NCI-H128 (cell line): ENCODE results near the gene AKAP8L.

ENCODE experiments used
- DNase-seq: peaks from one replicate; lab custom pipeline; 2025; ENCODE audit not compliant: unreplicated experiment; lab: John Stamatoyannopoulos, UW

Gene AKAP8L

DNA sequence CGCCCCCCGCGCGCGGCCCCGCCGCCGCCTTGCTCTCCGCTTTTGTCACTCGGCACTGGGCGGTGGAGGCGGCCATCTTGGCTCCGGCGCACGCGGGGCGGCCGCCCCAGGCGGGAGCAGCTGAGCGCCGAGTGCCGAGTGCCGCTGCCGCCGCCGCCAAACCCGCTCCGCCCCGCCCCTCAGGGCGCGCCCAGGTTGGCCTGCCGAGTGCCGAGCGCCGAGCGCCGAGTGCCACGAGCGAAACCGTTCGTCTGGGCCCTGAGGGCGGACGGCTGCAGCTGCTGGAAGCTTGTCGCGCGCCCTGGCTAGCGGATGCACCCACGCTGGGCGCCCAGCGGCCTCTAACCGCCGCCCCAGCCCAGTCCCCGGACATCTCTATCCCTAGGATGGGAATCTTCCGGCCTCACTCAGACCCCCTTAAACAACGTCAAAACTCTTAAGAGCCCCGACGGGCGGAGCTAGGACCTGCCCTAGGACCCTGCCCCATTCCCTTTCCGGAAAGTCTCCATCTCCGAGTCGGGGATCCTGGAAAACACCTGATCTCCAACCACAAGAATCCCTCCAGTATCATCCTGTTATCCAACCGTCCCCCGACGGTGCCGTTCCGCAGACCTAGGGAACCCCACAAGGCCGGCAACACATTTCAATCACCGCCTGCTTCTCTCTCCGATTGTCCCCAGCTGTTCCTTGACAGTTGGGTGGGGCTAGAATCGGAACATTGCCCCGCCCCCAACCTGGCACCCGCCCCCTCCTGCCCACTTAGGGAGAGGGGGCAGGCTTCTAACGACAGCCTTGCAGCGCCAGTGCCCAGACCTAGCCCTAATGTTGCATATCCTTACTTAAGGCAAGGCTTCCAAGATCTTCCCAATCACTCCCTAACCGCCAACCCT, 14.1 kb upstream of the AKAP8L start:
- DNase-seq = peak; percentile 75

- no peak for DNase-seq
Observed at GRCh38 chr19:15432018-15432494, 13.3 kb upstream of the AKAP8L start.

- DNase-seq = no peak
Observed at GRCh38 chr19:15431396-15432017, 12.7 kb upstream of the AKAP8L start.

DNA sequence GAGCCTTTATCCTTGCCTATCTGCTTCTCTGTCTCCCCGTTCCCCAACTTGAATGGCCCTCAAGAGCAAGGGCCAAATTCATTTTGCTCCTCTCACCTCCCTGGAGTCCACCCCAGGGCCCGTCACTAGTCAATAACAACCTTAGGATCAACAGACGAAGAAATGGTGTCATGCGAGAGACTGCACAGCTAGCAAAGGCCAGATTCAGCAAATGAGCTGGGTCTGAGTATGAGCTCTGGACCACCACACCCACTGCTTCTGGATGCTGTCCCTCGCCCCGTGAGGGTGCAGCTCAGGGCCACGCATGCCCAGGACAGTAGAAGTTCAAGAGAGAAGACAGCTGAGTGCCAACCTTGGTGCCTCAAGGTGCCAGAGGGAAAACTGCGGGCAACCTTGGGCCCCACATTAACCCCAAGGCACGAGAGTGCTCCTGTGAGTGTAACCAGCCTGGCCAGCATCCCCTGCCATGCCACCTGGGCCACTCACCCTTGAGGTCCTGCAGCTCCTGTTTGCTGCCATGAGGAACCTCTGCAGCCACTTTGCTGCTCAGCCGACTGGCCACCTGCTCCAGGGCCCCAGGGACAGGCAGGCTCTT, 11.8 kb upstream of the AKAP8L start:
- no peak for DNase-seq

DNA sequence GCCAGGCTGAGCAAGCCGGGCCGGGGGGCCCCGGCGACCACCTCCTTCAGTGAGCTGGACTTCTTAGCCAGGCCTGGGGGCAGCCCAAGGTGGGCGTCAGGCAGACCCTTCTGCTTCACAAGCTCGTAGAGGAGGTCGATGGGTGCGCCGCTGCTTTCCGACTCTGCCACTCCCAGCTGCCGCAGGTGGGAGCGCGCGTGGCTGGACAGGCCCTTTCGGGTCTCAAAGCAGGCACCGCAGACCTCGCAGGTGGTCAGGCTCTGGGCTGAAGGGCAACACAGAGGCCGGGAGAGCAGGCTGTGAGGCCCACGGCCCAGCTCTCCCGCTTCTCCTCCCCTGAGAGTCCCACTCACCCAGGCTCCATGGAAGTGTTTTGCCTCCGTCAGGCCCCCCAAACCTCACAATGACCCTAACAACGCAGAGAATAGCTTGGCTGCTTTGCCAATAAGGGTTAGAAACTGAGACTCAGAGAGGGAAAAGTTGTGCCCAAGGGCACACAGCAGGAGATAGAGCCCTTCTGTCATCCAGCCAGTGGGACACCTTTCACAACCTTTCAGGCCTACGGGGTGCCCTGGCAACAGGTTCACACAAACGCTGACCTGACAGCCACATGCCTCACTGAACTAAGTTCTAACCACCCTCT, 11.2 kb upstream of the AKAP8L start:
- DNase-seq = no peak

GRCh38 chr19:15428956-15429824, 10.4 kb upstream of the AKAP8L start:
- DNase-seq = no peak

DNA sequence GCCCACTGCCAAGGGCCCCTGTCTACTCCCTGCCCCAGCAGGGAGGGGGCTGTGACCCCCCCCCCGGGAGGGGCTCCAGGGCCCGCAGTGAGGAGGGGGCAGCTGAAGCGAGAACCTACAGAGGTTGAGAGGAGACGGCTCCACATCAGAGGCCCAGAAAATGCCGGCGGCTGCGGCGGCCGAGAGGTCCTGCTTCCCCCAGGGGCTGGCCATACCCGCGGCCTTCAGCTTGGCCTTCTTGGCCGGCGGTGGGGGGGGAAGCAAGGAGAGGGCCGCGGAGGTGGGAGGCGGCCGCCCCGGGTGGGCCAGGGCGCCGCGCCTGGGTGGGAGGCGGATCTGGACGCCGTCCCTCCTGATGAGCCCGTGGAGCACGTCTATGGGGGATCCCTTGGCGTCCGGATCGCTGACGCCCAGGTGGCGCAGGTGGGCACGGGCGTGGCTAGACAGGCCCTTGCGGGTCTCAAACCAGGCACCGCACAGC, 9.2 kb upstream of the AKAP8L start:
- DNase-seq = no peak

DNA sequence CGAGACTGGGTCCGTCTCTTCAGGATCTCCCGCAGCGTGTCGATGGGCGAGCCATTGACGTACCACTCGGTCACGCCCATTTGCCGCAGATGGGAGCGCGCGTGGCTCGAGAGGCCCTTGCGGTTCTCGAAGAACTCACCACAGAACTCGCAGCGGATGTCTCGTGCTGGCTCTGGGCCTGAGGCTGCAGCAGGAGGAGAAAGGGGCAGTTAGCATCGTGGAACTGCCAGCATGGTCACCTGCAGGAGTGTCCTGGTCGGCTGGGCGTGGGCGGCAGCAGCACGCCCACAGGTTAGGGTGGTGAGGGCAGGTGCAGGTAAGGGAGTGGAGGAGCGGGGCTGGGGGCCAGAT, 8.5 kb upstream of the AKAP8L start:
- DNase-seq = no peak

DNA sequence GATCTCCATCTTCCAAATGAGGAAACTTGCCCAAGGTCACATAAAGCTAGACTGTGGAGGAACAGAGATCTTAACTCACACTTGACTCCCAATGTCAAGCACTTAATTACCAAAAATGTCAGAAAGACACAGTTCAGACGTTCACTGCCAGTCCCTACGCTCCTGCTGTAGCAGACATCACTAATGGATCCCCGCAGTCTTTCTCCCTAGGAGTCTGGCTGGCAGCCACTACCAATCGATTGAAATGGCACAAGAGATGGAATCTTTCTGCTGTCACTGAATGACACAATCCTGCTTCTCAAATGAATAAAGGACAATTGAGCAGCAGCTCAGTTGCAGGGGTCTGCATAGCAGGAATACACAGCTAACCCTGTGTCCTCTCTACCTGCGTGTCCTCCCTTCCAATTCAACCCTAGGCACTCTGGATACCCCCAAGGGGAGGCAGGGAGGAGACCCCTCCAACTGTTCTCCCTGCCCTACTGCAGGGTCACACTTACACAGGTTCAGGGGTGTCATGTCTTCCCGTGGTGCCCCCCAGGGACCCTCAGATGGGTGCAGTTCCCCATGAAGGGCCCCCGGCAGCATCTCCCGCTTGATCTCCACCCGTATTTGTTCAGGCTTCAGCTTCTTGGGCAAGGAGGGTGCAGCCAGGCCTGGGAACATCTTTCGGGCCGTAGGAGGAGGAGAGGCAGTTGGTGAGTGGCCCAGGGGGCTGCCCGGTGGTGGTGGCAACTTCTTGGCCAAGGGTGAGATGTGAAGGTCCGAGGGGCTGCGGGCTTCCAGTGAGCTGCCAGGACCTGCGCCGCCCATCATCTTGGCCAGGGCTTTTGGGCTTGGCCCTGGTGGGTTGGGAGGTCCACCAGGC, 7.9 kb upstream of the AKAP8L start:
- DNase-seq = no peak

GRCh38 chr19:15425321-15425950, 6.6 kb upstream of the AKAP8L start:
- DNase-seq = no peak

GRCh38 chr19:15424692-15425272, 6.0 kb upstream of the AKAP8L start:
- no peak for DNase-seq

DNA sequence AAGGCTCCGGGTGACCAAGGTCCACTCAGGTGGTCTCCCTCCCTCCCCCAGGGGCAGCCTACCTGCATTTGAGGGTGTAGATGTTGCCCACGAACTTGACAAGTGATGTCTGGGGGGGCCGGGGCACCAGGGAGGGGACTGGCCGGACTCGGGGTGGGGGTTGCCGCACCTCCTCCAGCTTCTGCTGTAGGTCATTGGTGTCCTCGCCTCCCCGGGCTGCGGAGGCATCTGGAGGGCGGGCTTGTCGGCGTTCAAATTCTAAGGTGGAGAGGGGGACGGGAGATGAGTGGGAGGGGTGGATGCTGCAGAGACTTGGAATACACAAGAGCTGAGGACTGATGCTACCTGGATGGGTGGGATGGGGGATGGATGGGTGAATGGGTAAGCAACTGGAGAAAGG, 5.3 kb upstream of the AKAP8L start:
- no peak for DNase-seq

DNA sequence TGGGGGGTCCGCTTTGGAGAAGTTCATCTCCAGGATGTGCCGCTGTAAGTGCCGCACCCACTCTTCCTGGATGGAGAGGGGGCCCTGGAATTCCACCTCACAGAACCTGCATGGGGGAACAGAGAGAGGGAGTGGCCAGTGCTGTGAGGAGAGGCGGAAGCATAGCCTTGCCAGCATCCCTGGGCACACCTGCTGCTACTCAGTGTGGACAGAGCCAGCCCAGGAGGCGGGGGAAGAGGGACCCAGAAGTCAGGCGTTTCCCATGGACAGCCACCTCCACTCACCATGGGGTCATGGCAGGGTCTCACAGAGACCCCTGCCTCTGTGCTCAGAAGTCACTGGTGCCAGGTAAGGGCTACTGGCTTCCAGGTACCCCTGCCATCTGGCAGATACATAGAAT, 4.3 kb upstream of the AKAP8L start:
- DNase-seq = no peak

DNA sequence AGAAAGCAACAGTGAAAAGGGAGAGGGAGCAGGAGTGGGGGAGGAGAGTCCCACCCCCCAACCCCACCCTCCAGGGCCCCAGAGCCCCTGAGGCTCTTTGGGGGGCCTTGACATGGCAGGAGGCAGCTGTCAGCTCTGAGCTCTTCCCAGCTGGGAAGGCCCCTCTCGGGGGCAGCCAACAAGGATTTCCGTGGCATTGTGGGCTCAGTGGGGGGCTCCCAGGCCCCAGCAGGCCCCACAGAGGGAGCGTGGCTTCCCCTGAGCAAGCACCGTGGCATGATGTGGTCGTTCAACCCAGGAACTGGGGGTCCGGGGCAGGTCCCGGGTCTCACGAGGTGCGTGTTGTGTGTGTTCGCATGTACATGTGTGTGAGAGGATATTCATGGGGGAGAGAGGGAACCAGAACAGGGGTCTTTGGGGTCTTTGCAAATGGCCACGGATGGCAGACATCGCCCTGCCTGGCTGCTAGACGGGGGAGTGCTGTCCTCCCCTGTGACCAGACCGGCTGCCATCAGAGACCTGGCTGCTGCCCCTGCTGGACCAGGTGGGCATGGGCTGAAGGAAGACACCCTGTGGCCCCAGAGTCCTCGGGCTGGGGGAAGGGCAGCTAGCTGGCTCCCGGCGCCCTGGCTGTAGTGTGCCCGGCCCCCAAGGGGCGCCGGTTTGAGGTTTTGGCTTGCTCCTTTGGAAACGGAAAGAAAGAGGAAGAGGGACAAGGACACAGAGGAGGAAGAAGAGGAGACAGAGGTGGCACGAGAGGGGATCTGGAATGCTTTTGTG, 3.7 kb upstream of the AKAP8L start:
- no peak for DNase-seq

GRCh38 chr19:15421721-15422260, 3.0 kb upstream of the AKAP8L start:
- DNase-seq = no peak

- no peak for DNase-seq
Observed at GRCh38 chr19:15421136-15421695, 2.4 kb upstream of the AKAP8L start.

DNA sequence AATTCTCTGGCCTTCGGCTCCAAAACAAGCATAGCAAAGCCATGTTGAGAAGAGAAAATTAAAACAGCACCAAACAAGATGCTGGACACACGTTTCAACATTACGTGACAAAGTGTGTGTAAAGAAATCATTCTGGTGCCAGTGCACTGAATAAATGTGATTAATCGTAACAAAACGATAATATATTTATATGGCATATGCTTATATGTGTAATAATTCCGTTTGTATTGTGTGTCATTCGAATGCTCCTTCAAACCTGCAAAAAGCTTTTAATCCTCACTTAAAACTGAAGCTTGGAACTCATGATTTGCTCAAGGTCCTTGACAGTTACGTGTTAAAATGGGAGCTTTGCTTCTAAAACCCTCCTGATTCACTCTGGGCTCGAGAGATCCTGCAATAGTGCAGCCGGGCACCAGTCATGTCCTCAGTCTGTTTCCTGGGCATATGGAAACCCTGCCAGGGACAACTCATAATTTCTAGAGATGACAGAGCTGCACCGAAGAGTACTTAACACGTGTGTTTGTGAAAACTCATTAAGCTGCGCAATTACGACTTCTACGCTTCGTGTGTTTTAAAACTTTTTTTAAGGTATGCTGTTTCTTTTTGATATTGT, 731 bp upstream of the AKAP8L start:
- no peak for DNase-seq
